ENCODE results near the gene FHOD3. TPM values are rescaled to one million over a fixed set of nuclear protein-coding genes. Genes with fewer than 3 reads are reported as not detected.

FHOD3 gene
- total RNA-seq, 6 experiments from 2014 or later = 0.44 to 1.2 (median 0.62) TPM

DNA sequence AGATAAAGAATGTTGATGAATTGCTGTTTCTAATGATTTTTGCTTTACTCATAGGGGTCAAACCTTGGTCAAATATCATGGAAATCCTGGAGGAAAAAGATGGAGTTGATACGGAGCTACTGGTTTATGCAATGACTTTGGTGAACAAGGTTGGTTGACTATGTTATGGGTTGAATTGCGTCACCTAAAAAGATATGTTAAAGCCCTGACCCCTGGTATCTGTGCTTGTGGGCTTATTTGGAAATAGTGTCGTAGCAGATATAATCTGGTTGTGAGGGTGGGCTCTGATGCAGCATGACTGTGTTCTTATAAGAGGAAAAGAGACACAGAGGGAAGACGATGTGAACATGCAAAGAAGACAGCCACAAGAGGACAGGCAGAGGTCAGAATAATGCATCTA, 305.1 kb downstream of the FHOD3 start:
- intact Hi-C loops (cut with DNase I) = no loop called here
- Histone ChIP-seq H3K36me3 (no peaks in the 10 kb centered on the region), H3K4me1 (no peaks in the 10 kb centered on the region), H3K27me3 (no peaks in the 10 kb centered on the region), H3K9me3 (no peaks in the 10 kb centered on the region), H3K27ac (no peak overlapping the region), H3K4me3 (no peak overlapping the region)
- ATAC-seq = no peak
- no peak for DNase-seq
- TF ChIP-seq, protein P1, sequence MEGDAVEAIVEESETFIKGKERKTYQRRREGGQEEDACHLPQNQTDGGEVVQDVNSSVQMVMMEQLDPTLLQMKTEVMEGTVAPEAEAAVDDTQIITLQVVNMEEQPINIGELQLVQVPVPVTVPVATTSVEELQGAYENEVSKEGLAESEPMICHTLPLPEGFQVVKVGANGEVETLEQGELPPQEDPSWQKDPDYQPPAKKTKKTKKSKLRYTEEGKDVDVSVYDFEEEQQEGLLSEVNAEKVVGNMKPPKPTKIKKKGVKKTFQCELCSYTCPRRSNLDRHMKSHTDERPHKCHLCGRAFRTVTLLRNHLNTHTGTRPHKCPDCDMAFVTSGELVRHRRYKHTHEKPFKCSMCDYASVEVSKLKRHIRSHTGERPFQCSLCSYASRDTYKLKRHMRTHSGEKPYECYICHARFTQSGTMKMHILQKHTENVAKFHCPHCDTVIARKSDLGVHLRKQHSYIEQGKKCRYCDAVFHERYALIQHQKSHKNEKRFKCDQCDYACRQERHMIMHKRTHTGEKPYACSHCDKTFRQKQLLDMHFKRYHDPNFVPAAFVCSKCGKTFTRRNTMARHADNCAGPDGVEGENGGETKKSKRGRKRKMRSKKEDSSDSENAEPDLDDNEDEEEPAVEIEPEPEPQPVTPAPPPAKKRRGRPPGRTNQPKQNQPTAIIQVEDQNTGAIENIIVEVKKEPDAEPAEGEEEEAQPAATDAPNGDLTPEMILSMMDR (IDR thresholded peaks at IDR 0.05) = no peak
- TF ChIP-seq POLR2A (IDR thresholded peaks at IDR 0.05) = no peak
- 68% methylated on average over 4 of the region's 4 CpGs for WGBS (ENCODE audit: insufficient coverage, low coverage, low lambda C conversion rate, missing lambda C conversion rate)

GRCh38 chr18:36608107-36608506, 310.6 kb downstream of the FHOD3 start:
- no peak overlapping the region for H3K4me3 ChIP-seq
- no peak overlapping the region for H3K27ac ChIP-seq
- H3K27me3 ChIP-seq = no peaks in the 10 kb centered on the region
- ATAC-seq = peak in 2 of 4 donors; percentile 29 to 51
- no peaks in the 10 kb centered on the region for H3K4me1 ChIP-seq
- H3K9me3 ChIP-seq = no peaks in the 10 kb centered on the region
- intact Hi-C loops (cut with DNase I) = no loop called here
- no peak for DNase-seq
- WGBS (ENCODE audit: insufficient coverage, low coverage, low lambda C conversion rate, missing lambda C conversion rate) = 25% methylated on average over 3 of the region's 3 CpGs
- no peak for TF ChIP-seq POLR2A (IDR thresholded peaks at IDR 0.05)
- TF ChIP-seq, protein P1 (IDR thresholded peaks at IDR 0.05) = no peak
- no peaks in the 10 kb centered on the region for H3K36me3 ChIP-seq

DNA sequence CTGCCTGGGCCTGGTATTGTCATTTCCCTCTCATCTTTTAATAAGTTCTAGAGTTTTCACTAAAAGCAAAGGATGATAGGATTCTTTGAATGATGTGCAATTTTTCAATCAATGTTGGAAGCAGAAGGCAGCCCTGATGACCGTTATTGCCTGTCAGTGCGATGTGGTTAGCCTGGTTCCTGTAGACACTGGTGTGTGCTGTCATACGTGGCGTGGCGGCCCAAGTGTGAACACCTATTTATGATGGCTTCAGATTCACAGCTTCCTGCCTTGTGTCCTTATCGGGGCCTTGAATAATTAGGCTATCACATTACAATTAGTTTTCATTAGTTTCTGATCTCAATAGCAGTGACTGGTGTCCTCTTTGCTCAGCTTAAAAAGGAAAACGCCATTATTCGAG, 312.7 kb downstream of the FHOD3 start:
- Histone ChIP-seq H3K27ac (no peak overlapping the region), H3K27me3 (no peaks in the 10 kb centered on the region), H3K9me3 (no peaks in the 10 kb centered on the region), H3K36me3 (no peaks in the 10 kb centered on the region), H3K4me1 (no peaks in the 10 kb centered on the region), H3K4me3 (no peak overlapping the region)
- 86% methylated on average over 8 of the region's 8 CpGs for WGBS (ENCODE audit: insufficient coverage, low coverage, low lambda C conversion rate, missing lambda C conversion rate)
- DNase-seq (no peak), ATAC-seq (no peak)
- intact Hi-C loops (cut with DNase I) = no loop called here
- TF ChIP-seq, protein P1 (IDR thresholded peaks at IDR 0.05) = no peak
- TF ChIP-seq POLR2A (IDR thresholded peaks at IDR 0.05) = no peak

DNA sequence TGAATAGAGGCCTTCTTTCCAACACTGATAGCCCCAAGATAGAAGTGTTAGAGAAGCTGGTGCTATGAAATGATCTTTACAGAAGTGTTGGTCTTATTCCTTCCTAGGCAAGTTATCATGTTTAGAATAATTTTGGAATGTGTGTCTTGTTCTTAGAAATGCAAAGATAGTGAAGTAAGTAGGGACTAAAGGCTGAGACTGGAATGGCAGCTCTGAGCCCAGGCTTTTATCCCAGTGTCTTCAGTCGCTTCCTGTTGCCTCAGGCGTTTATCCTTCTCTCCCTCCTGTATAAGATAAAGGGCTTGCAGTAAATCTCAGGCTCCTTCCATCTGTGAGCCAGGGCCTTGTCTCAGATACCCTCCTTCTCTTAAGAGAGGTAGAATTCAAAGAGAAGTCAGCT, 313.1 kb downstream of the FHOD3 start:
- DNase-seq = no peak
- Histone ChIP-seq H3K27me3 (no peaks in the 10 kb centered on the region), H3K36me3 (no peaks in the 10 kb centered on the region), H3K4me3 (no peak overlapping the region), H3K27ac (no peak overlapping the region), H3K4me1 (no peaks in the 10 kb centered on the region), H3K9me3 (no peaks in the 10 kb centered on the region)
- ATAC-seq = no peak
- WGBS (ENCODE audit: insufficient coverage, low coverage, low lambda C conversion rate, missing lambda C conversion rate) = 81% methylated on average over 2 of the region's 2 CpGs
- intact Hi-C loops (cut with DNase I) = no loop called here
- TF ChIP-seq POLR2A (IDR thresholded peaks at IDR 0.05) = no peak
- TF ChIP-seq, protein P1 (IDR thresholded peaks at IDR 0.05) = no peak

GRCh38 chr18:36613069-36613468, 315.6 kb downstream of the FHOD3 start:
- Histone ChIP-seq H3K27ac (no peak overlapping the region), H3K9me3 (no peaks in the 10 kb centered on the region), H3K4me3 (no peak overlapping the region), H3K27me3 (no peaks in the 10 kb centered on the region), H3K4me1 (no peaks in the 10 kb centered on the region), H3K36me3 (no peaks in the 10 kb centered on the region)
- ATAC-seq (no peak), DNase-seq (no peak)
- WGBS (ENCODE audit: insufficient coverage, low coverage, low lambda C conversion rate, missing lambda C conversion rate) = 85% methylated on average over 5 of the region's 6 CpGs
- intact Hi-C loops (cut with DNase I) = no loop called here
- TF ChIP-seq, protein P1 (IDR thresholded peaks at IDR 0.05) = no peak
- TF ChIP-seq POLR2A (IDR thresholded peaks at IDR 0.05) = no peak
